Measurements from ENCODE around the gene OXTR.
"Not testable (repeated sequence)": the region's sequence is repeated elsewhere in the genome, so short reads cannot be mapped to it uniquely, and the experiment has no call there.

OXTR gene

DNA sequence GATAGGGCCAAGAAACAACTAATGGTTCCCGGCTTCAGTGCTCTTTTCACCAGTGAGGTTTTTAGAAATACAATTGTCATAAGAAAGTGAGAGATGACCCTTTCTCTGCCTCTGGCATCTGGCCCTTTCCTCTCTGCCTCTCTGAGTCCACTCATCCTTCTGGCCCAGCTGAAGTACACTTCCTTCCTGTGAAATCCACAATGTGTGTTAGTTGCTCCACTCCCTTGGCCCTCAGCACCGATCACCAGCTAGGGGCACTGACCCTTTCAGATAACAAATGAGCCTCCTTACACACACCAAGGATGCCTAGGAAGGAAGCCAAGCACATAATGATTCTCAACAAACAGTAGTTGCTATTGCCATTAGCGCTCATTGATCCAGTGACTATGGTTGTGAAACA is 38.8 kb downstream of the OXTR start:
- TF ChIP-seq CTCF (IDR thresholded peaks at IDR 0.05; ENCODE audit: insufficient read depth, low read length, missing control alignments), result no peak
- no peak for DNase-seq (ENCODE audit: low read depth, low spot score)
- ChIA-PET POLR2A (no interaction called here), CTCF (interaction anchor here (0.9 to 1.6 kb wide), 2 partner anchors 17 to 259 kb away, joined by 3 read pairs; no protein-coding TSS in a partner anchor)
- no peak overlapping the region for H3K4me3 ChIP-seq (ENCODE audit: low read depth, low read length)

GRCh38 chr3:8729479-8729878 is 39.9 kb downstream of the OXTR start:
- ChIA-PET POLR2A (no interaction called here), CTCF (no interaction called here)
- no peak overlapping the region for H3K4me3 ChIP-seq (ENCODE audit: low read depth, low read length)
- DNase-seq (ENCODE audit: low read depth, low spot score), result no peak
- no peak for TF ChIP-seq CTCF (IDR thresholded peaks at IDR 0.05; ENCODE audit: insufficient read depth, low read length, missing control alignments)

GRCh38 chr3:8727605-8728512 is 41.6 kb downstream of the OXTR start:
- DNase-seq (ENCODE audit: low read depth, low spot score), result no peak
- CTCF ChIA-PET, result interaction anchor here (2.2 kb wide), 1 partner anchor 14 kb away, joined by 7 read pairs; no protein-coding TSS in a partner anchor
- POLR2A ChIA-PET, result no interaction called here
- no peak for TF ChIP-seq CTCF (IDR thresholded peaks at IDR 0.05; ENCODE audit: insufficient read depth, low read length, missing control alignments)
- no peak overlapping the region for H3K4me3 ChIP-seq (ENCODE audit: low read depth, low read length)

- DNase-seq (ENCODE audit: low read depth, low spot score), result no peak
- CTCF ChIA-PET, result interaction anchor here (1.4 to 2.4 kb wide), 4 partner anchors 9 to 61 kb away, joined by 5 to 8 read pairs (median 6); no protein-coding TSS in a partner anchor
- no peak overlapping the region for H3K4me3 ChIP-seq (ENCODE audit: low read depth, low read length)
- POLR2A ChIA-PET, result no interaction called here
- no peak for TF ChIP-seq CTCF (IDR thresholded peaks at IDR 0.05; ENCODE audit: insufficient read depth, low read length, missing control alignments)
Observed at GRCh38 chr3:8724108-8724752, 45.2 kb downstream of the OXTR start.

- no peak overlapping the region for H3K4me3 ChIP-seq (ENCODE audit: low read depth, low read length)
- DNase-seq (ENCODE audit: low read depth, low spot score), result no peak
- CTCF ChIA-PET, result interaction anchor here (1.7 to 2.4 kb wide), 3 partner anchors 8 to 11 kb away, joined by 7 to 12 read pairs (median 8); no protein-coding TSS in a partner anchor
- POLR2A ChIA-PET, result no interaction called here
- TF ChIP-seq CTCF (IDR thresholded peaks at IDR 0.05; ENCODE audit: insufficient read depth, low read length, missing control alignments), result no peak
Observed at GRCh38 chr3:8723612-8724011, 45.8 kb downstream of the OXTR start.

- CTCF ChIA-PET, result interaction anchor here (1.9 kb wide), 1 partner anchor 10 kb away, joined by 12 read pairs; no protein-coding TSS in a partner anchor
- no peak for TF ChIP-seq CTCF (IDR thresholded peaks at IDR 0.05; ENCODE audit: insufficient read depth, low read length, missing control alignments)
- no peak overlapping the region for H3K4me3 ChIP-seq (ENCODE audit: low read depth, low read length)
- no peak for DNase-seq (ENCODE audit: low read depth, low spot score)
- POLR2A ChIA-PET, result no interaction called here
Observed at GRCh38 chr3:8722808-8723207, 46.6 kb downstream of the OXTR start.

DNA sequence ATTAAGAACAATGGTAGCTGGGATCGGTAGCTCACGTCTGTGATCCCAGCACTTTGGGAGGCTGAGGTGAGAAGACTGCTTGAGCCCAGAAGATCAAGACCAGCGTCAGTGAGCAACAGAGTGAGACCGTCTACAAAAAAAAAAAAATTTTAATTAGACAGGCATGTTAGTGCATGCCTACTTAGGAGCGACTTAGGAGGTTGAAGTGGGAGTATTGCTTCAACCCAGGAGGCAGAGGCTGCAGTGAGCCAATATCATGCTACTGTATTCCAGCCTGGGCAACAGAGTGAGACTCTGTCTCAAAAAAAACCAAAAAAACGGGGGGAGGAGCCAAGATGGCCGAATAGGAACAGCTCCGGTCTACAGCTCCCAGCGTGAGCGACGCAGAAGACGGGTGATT is 53.7 kb downstream of the OXTR start:
- DNase-seq (ENCODE audit: low read depth, low spot score); POLR2A ChIA-PET: not testable (repeated sequence)
- CTCF ChIA-PET, result interaction anchor here (1.9 kb wide), 1 partner anchor 9 kb away, joined by 7 read pairs; no protein-coding TSS in a partner anchor

More for the DNA sequence above, 53.7 kb downstream of the OXTR start:
- not testable (repeated sequence) for H3K4me3 ChIP-seq (ENCODE audit: low read depth, low read length)

Measured in AG04449 (cell line).